ENCODE measurements around the gene ENOX1. TPM values are rescaled to one million over a fixed set of nuclear protein-coding genes. Genes with fewer than 3 reads are reported as not detected.

Gene ENOX1
- polyA plus RNA-seq, 3 donors: 0.04 TPM; not detected in 2

DNA sequence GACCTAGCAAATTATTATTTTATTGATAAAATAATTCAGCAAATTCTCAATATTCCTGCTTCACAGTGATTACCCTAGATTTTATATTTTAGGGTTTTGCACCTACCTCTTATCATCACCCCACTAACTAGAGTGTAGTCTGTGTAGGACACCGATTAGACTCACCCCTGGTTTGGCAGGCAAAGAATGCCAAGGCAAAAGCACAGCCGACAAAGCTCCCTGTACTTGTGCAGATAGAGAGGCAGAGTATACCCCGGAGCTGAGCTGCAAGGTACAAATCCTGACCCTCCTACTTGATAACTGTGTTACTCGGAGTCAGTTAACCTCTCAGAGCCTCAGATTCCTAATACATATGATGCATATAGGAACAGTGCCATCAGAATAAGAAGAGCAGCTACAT, 225.7 kb downstream of the ENOX1 start:
- H3K27ac Mint-ChIP-seq: no peak overlapping the region
- H3K4me1 ChIP-seq (ENCODE audit: control insufficient read depth in 1 of 2, insufficient read depth in 2 of 2, low read length in 2 of 2): no peaks in the 10 kb centered on the region
- peaks cover 0 to 2% (median 0%) of the 10 kb centered on the region in 3 donors for H3K27me3 Mint-ChIP-seq (ENCODE audit: low read depth in 3 of 3)
- no peaks in the 10 kb centered on the region for H3K36me3 Mint-ChIP-seq
- no peak for DNase-seq
- H3K79me2 ChIP-seq (ENCODE audit: insufficient read depth, low read length): no peaks in the 10 kb centered on the region
- H2AFZ ChIP-seq (ENCODE audit: insufficient read depth, low read depth, low read length, poor library complexity, severe bottlenecking): no peak overlapping the region
- no peak overlapping the region for H3K4me3 ChIP-seq (replicated peaks in 1 of 3; ENCODE audit: low read depth in 2 of 3, low read length in 3 of 3)
- TF ChIP-seq, protein P1, sequence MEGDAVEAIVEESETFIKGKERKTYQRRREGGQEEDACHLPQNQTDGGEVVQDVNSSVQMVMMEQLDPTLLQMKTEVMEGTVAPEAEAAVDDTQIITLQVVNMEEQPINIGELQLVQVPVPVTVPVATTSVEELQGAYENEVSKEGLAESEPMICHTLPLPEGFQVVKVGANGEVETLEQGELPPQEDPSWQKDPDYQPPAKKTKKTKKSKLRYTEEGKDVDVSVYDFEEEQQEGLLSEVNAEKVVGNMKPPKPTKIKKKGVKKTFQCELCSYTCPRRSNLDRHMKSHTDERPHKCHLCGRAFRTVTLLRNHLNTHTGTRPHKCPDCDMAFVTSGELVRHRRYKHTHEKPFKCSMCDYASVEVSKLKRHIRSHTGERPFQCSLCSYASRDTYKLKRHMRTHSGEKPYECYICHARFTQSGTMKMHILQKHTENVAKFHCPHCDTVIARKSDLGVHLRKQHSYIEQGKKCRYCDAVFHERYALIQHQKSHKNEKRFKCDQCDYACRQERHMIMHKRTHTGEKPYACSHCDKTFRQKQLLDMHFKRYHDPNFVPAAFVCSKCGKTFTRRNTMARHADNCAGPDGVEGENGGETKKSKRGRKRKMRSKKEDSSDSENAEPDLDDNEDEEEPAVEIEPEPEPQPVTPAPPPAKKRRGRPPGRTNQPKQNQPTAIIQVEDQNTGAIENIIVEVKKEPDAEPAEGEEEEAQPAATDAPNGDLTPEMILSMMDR (IDR thresholded peaks at IDR 0.05): no peak
- H3K36me3 ChIP-seq (replicated peaks in 1 of 2; ENCODE audit: control insufficient read depth in 1 of 2, insufficient read depth in 2 of 2, low read length in 2 of 2): no peaks in the 10 kb centered on the region
- H3K4me1 Mint-ChIP-seq: no peaks in the 10 kb centered on the region
- H3K4me2 ChIP-seq (replicated peaks; ENCODE audit: extremely low read depth, low read length, poor library complexity, severe bottlenecking): no peak overlapping the region
- no peaks in the 10 kb centered on the region for H3K9me3 Mint-ChIP-seq
- no peaks in the 10 kb centered on the region for H3K27me3 ChIP-seq (ENCODE audit: control insufficient read depth in 2 of 2, insufficient read depth in 2 of 2, low read length in 2 of 2)
- no peak overlapping the region for H3K9ac ChIP-seq (ENCODE audit: insufficient read depth, low read length, poor library complexity, severe bottlenecking)
- no peak overlapping the region for H3K4me3 Mint-ChIP-seq
- H3K27ac ChIP-seq (ENCODE audit: low read depth in 1 of 2, low read length in 2 of 2): no peak overlapping the region
- intact Hi-C loops (cut with micrococcal nuclease): no loop called here
- no CpG with 5 or more reads among the region's 4 CpGs for WGBS (ENCODE audit: insufficient coverage)
- H4K20me1 ChIP-seq (ENCODE audit: insufficient read depth, low read length): no peaks in the 10 kb centered on the region
- H3K9me3 ChIP-seq (replicated peaks in 1 of 2; ENCODE audit: control insufficient read depth in 1 of 2, insufficient read depth in 1 of 2, low read length in 2 of 2): no peaks in the 10 kb centered on the region

DNA sequence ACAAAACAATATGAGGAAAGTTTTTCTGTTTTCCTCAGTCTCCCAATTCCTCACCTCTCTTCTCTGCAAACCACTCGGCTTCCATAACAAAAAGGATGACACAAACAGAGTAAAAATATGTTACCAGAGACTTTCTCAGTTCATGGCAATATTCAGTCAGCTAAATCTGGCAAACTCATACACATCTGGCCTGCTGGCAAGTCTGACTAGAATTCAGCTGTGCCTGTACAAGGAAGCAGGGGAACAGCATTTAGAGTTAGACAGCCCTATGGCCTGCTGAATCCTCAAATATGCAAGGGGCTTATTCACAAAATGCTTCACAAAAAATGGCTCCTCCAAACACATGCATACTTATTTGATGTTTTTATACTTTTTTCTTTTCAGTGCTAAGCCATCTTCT, 227.8 kb downstream of the ENOX1 start:
- no peak overlapping the region for H3K4me2 ChIP-seq (replicated peaks; ENCODE audit: extremely low read depth, low read length, poor library complexity, severe bottlenecking)

More for the DNA sequence above, 227.8 kb downstream of the ENOX1 start:
- no peaks in the 10 kb centered on the region for H4K20me1 ChIP-seq (ENCODE audit: insufficient read depth, low read length)
- TF ChIP-seq, protein P1 (IDR thresholded peaks at IDR 0.05): no peak
- no peaks in the 10 kb centered on the region for H3K4me1 ChIP-seq (ENCODE audit: control insufficient read depth in 1 of 2, insufficient read depth in 2 of 2, low read length in 2 of 2)
- H3K4me1 Mint-ChIP-seq: no peaks in the 10 kb centered on the region
- no peak overlapping the region for H3K4me3 Mint-ChIP-seq
- H3K27me3 Mint-ChIP-seq (ENCODE audit: low read depth in 3 of 3): peaks cover 0 to 2% (median 0%) of the 10 kb centered on the region in 3 donors
- no peak overlapping the region for H3K4me3 ChIP-seq (replicated peaks in 1 of 3; ENCODE audit: low read depth in 2 of 3, low read length in 3 of 3)
- H3K9ac ChIP-seq (ENCODE audit: insufficient read depth, low read length, poor library complexity, severe bottlenecking): no peak overlapping the region
- intact Hi-C loops (cut with micrococcal nuclease): no loop called here
- no peaks in the 10 kb centered on the region for H3K36me3 ChIP-seq (replicated peaks in 1 of 2; ENCODE audit: control insufficient read depth in 1 of 2, insufficient read depth in 2 of 2, low read length in 2 of 2)
- no peaks in the 10 kb centered on the region for H3K27me3 ChIP-seq (ENCODE audit: control insufficient read depth in 2 of 2, insufficient read depth in 2 of 2, low read length in 2 of 2)
- WGBS (ENCODE audit: insufficient coverage): 100% methylated on average over 1 of the region's 1 CpG
- H3K27ac Mint-ChIP-seq: no peak overlapping the region
- no peaks in the 10 kb centered on the region for H3K9me3 Mint-ChIP-seq
- no peaks in the 10 kb centered on the region for H3K36me3 Mint-ChIP-seq
- no peak overlapping the region for H2AFZ ChIP-seq (ENCODE audit: insufficient read depth, low read depth, low read length, poor library complexity, severe bottlenecking)
- no peak overlapping the region for H3K27ac ChIP-seq (ENCODE audit: low read depth in 1 of 2, low read length in 2 of 2)
- no peaks in the 10 kb centered on the region for H3K9me3 ChIP-seq (replicated peaks in 1 of 2; ENCODE audit: control insufficient read depth in 1 of 2, insufficient read depth in 1 of 2, low read length in 2 of 2)
- DNase-seq: no peak
- H3K79me2 ChIP-seq (ENCODE audit: insufficient read depth, low read length): no peaks in the 10 kb centered on the region
